G401 (cell line): ENCODE measurements around the gene UBE2I. TPM values are rescaled to one million over a fixed set of nuclear protein-coding genes. Genes with fewer than 3 reads are reported as not detected.

Source experiments
- DNase-seq: peaks from one replicate; pipeline ENCODE4 v3.0.0-alpha.2; 2015; ENCODE audit warnings: low spot score
- in situ Hi-C: cut with HindIII; loops from 2 replicates; pipeline ENCODE4 v1.10.0; 2016; ENCODE audit warnings: low sequenced_read_pairs, mixed read lengths
- total RNA-seq: library from RNA; depleted of rRNA; stranded (reverse); fragments of >200 nt; shearing (Covaris generic); gene quantifications from 2 replicates; pipeline ENCODE4 v1.2.3, GENCODE V29; 2014; rRNA removed

The UBE2I gene
- total RNA-seq, 1 experiment from 2014 or later: 144 TPM

DNA sequence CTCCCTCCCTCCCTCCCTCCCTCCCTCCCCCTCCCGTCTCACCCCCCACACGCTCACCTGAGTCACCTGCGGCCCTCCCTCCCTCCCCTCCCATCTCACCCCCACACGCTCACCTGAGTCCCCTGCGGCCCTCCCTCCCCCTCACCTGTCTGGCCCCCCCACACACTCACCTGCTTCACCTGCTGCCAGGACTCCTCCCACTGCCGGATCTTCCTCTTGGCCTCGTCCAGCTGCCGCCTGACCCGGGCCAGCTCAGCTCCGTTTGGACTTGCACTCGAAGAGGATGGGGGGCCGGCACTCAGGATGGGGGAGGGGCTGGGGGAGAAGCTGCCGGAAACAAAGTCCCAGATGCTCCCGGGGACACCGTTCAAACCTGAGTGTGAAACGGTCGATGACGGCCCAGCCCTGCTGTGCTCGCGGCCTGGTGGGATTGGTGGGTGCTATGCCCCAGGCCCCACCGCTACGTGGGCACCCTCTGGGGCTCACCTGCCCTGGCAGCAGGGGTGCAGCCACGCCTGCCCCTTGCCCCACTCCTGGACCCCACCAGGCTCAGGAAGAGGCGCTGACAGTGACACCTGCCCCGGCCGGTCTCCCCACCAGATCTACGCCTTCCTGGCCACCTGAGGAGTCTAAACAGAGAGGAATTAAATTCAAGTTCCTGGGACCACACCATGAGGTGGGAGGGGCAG lies 58.2 kb downstream of the UBE2I start:
- in situ Hi-C loops: no loop called here
- no peak for DNase-seq

DNA sequence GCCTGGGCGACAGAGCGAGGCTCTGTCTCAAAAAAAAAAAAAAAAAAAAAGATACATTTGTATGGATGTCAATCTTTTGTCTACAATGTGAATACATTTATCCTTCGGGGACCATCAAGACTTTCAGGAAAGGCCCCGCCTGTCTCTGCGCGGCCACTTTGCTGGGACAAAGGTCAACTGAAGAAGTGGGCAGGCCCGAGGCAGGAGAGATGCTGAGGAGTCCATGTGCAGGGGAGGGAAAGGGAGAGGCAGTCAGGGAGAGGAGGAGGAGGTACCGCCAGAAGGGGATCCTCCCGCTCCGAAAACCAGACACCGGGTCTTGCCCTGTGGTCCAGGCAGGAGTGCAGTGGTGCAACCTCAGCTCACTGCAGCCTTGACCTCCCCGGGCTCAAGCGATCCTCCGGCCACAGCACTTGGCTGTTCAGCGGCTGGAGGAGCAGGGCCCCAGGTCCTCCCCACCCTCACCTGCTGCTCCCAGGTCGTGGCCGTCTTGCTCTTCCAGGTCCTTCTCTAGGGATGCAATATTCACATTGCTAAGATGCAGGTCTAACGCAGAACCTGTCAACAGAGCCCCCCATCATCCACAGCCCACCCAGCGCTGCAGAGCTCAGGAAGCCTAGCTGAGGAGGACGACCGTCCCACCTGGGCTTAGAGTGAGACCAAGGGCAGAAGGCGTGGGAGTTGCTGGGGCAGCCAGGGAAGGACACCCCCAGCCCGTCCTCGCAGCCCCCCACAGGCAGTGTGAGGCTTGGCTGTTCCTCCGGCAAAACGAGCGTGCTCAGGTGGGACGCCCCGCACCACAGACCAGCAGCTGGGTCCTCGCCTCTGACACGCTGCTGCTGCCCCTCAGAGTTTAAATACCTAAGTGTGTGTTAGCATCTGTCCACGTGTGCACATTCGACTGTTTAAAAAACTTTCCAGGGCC lies 61.9 kb downstream of the UBE2I start:
- in situ Hi-C loops: no loop called here
- DNase-seq: no peak

DNA sequence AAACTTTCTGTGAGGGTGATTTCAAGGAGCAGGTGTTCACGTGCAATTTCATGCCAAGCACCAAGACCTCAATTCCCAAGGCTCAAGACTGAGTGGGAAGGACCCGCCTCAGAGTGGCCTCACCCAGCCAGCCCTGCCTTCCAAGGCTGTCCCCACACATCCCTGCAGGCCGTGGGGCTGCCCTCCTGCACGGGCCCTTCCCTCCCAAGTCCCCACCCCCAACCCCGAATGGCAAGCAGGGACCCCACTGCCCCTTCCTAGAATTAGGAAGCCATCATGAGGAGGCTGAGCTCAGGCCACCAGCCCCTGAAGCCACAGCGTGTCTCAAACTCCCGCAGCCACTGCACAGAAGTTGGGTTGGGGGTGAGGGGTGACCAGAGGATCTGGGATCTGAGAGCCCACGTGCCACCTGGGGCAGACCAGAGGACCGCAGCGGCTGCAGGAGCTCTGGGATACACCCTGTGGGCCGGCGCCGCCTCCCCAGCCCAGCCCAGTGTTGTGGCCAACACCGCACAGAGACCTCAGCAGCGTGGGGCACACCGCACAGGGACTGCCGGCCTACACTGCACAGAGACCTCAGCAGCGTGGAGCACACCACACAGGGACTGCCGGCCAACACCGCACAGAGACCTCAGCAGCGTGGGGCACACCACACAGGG lies 63.0 kb downstream of the UBE2I start:
- in situ Hi-C loops: no loop called here
- DNase-seq: no peak

DNA sequence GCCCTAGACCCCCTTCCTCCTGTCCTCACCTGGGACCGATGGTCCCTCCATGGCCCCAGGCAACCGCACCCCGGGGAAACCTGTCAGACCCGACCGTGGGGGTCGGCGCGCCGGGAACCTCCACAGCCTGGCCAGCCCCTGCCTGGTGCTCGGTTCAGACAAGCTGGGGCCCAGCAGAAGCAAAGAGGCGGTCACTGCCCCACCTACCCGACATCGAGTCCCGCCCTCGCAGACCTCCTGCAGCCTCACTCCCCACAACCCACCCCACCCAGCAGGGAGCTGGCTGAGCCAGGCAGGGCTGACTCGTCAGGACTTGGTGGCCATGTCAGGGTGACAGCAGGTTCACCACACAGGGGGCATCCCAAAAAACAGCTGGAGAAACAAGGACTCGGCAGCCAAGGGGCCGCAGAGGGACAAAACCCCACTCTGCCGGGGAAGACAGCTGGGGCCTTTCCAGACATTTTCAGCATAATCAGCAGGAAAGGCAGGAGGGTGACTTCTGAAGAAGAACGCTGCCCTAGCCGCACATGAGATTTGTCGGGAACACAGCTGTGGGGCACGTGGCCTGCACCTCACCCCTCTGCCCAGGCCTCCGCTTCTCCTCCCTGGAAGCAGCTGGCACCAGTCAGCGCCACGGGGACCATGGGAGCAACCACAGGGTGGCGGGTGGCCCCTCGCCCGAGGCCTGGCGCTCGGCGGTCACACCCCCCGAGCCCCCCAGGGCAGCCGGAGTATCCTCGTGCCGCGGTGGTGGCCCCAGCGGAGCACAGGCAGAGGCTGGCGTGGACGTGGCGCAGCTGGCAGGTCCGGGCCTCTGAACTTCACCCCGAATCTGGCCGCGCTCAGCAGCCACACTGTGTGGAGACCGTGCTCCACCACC lies 65.2 kb downstream of the UBE2I start:
- in situ Hi-C loops: no loop called here
- DNase-seq: no peak

DNA sequence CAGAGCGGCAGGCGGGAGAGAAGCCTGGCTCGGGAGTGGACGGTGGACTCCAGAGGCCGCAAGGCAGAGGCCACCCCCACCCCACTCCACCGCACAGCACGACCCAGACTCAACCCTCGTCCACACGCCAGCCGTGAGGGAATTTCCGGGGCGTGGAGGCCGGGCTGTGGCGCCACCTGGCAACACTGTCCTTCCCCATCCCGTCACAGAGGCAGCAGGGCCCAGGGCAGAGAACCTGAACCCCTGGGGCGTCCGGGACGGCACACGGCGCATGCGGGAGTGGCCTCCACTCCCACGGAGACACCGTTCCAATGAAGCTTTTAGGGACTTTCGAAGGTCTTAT lies 65.8 kb downstream of the UBE2I start:
- no peak for DNase-seq
- in situ Hi-C loops: no loop called here

DNA sequence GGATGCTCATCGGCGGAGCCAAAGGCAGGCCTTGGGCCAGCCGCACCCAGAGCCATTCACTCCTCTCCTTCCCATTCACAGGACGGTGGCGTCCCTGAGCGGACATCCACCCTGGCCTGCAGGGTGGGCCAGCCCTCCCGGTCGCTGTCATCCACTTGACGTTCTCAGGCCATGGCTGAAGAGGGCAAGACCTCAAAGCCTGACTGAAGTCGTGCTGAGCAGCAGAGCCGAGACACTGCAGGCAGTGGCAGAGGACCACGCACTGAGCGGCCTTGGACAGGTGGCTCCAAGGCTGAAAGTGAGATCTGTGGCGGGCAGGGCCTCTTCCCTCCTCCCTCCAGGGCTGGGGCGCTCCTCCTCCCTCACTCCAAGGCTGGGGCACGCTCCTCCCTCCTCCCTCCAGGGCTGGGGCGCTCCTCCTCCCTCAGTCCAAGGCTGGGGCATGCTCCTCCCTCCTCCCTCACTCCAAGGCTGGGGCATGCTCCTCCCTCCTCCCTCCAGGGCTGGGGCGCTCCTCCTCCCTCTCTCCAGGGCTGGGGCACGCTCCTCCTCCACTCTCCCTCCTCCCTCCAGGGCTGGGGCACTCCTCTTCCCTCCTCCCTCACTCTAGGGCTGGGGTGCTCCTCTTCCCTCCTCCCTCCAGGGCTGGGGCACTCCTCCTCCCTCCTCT lies 66.4 kb downstream of the UBE2I start:
- DNase-seq: no peak
- in situ Hi-C loops: no loop called here

Other genes with a start within 250 kb of the UBE2I start
- gene SSTR5, start 236.9 kb upstream of the UBE2I start, total RNA-seq: not detected in 2 replicates
- gene C1QTNF8, start 213.4 kb upstream of the UBE2I start, total RNA-seq: 1.5 and 2.6 TPM in 2 replicates
- gene CACNA1H, start 156.5 kb upstream of the UBE2I start, total RNA-seq: 14.8 and 21.8 TPM in 2 replicates
- not detected in 2 replicates for gene TPSG1, start 84.4 kb upstream of the UBE2I start, total RNA-seq
- gene TPSB2, start 79.5 kb upstream of the UBE2I start, total RNA-seq: not detected in 2 replicates
- gene TPSAB1, start 68.9 kb upstream of the UBE2I start, total RNA-seq: not detected in 2 replicates
- not detected in 2 replicates for gene TPSD1, start 53.6 kb upstream of the UBE2I start, total RNA-seq
- 0.25 and 2.0 TPM in 2 replicates for gene BAIAP3, start 24.0 kb downstream of the UBE2I start, total RNA-seq
- gene TSR3, start 42.2 kb downstream of the UBE2I start, total RNA-seq: 88.1 and 96.8 TPM in 2 replicates
- gene GNPTG, start 42.3 kb downstream of the UBE2I start, total RNA-seq: 48.6 and 51.1 TPM in 2 replicates
- gene UNKL, start 105.1 kb downstream of the UBE2I start, total RNA-seq: 8.2 and 11.1 TPM in 2 replicates
- 40.5 and 46.6 TPM in 2 replicates for gene UQCC4, start 111.1 kb downstream of the UBE2I start, total RNA-seq
- not detected in 2 replicates for gene PERCC1, start 121.4 kb downstream of the UBE2I start, total RNA-seq
- gene CCDC154, start 134.9 kb downstream of the UBE2I start, total RNA-seq: 0.75 TPM in 1 of 2 replicates, not detected in the other
- gene CLCN7, start 165.4 kb downstream of the UBE2I start, total RNA-seq: 195 and 203 TPM in 2 replicates
- gene PTX4, start 179.3 kb downstream of the UBE2I start, total RNA-seq: 0.61 TPM in 1 of 2 replicates, not detected in the other
- 86.9 and 97.8 TPM in 2 replicates for gene TELO2, start 183.7 kb downstream of the UBE2I start, total RNA-seq
- gene TMEM204, start 224.0 kb downstream of the UBE2I start, total RNA-seq: not detected in 2 replicates